Nephron progenitor cell (in vitro differentiated cells): Measurements from ENCODE around the gene MYO1E.

Experiments used
- DNase-seq: peaks from one replicate; pipeline ENCODE4 v3.0.0; 2021
- H3K27ac Mint-ChIP-seq: 2 replicates; pipeline ENCODE4 v1.8.0; 2021; ENCODE audit warnings: mild to moderate bottlenecking, moderate library complexity, mixed read lengths
- H3K27me3 Mint-ChIP-seq: 2 replicates; pipeline ENCODE4 v1.8.0; 2021; ENCODE audit warnings: mild to moderate bottlenecking, low read depth, mixed read lengths; ENCODE audit not compliant: poor library complexity
- H3K36me3 Mint-ChIP-seq: 2 replicates; pipeline ENCODE4 v1.8.0; 2021; ENCODE audit warnings: low read depth, mixed read lengths
- H3K4me1 Mint-ChIP-seq: 2 replicates; pipeline ENCODE4 v1.8.0; 2021; ENCODE audit warnings: mixed read lengths
- H3K4me3 Mint-ChIP-seq: 2 replicates; pipeline ENCODE4 v1.8.0; 2021; ENCODE audit warnings: mild to moderate bottlenecking, moderate library complexity, mixed read lengths
- H3K9me3 Mint-ChIP-seq: 2 replicates; pipeline ENCODE4 v1.8.0; 2021; ENCODE audit warnings: mild to moderate bottlenecking, moderate library complexity, mixed read lengths
- TF ChIP-seq, protein P1 (sequence below): fragments of 200-600 bp; sonication (generic); IDR thresholded peaks from 2 replicates; pipeline ENCODE4 v1.5.0; 2021; ENCODE audit warnings: antibody characterized with exemption

Gene MYO1E

DNA sequence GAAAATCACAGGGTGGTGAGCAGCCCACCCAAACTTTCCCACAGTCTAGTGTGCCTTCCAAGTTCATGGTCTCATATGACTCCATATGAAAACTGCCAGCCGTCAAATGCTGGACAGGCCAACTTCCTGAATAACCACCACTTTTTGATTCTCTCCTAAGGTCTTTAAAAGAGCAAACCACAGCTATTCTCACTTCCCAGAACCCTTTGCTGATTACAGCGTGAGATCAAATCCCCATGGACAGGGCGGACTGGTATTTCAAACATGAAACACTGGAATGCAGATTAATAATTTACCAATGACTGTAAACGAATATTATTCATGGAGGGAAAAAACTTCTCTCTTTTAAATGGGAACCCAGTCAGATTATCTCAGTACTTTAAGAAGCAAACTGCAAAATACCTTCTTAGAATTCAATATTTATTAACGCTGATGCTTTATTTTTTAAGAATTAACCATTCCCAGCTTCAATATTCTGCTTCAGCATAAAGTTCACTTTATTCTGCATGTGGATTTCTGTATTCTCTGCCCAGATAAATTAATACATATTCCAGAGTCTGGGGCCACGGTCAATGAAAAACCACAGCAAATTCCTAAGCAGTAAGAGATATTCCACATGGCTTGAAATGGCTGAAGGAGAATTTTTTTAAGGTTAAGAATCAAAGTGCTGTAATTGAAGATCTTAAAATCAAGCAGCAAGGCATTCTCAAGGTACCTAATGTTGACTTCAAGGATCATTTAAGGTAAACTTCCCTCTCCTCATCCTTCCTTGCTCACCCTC is 42.9 kb downstream of the MYO1E start:
- peaks cover 3% of the 10 kb centered on the region for H3K27me3 Mint-ChIP-seq
- DNase-seq: no peak
- H3K27ac Mint-ChIP-seq: no peak overlapping the region
- no peaks in the 10 kb centered on the region for H3K36me3 Mint-ChIP-seq
- no peak overlapping the region for H3K4me3 Mint-ChIP-seq
- H3K4me1 Mint-ChIP-seq: peaks cover 38% of the 10 kb centered on the region
- TF ChIP-seq, protein P1, sequence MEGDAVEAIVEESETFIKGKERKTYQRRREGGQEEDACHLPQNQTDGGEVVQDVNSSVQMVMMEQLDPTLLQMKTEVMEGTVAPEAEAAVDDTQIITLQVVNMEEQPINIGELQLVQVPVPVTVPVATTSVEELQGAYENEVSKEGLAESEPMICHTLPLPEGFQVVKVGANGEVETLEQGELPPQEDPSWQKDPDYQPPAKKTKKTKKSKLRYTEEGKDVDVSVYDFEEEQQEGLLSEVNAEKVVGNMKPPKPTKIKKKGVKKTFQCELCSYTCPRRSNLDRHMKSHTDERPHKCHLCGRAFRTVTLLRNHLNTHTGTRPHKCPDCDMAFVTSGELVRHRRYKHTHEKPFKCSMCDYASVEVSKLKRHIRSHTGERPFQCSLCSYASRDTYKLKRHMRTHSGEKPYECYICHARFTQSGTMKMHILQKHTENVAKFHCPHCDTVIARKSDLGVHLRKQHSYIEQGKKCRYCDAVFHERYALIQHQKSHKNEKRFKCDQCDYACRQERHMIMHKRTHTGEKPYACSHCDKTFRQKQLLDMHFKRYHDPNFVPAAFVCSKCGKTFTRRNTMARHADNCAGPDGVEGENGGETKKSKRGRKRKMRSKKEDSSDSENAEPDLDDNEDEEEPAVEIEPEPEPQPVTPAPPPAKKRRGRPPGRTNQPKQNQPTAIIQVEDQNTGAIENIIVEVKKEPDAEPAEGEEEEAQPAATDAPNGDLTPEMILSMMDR: no peak
- no peaks in the 10 kb centered on the region for H3K9me3 Mint-ChIP-seq

DNA sequence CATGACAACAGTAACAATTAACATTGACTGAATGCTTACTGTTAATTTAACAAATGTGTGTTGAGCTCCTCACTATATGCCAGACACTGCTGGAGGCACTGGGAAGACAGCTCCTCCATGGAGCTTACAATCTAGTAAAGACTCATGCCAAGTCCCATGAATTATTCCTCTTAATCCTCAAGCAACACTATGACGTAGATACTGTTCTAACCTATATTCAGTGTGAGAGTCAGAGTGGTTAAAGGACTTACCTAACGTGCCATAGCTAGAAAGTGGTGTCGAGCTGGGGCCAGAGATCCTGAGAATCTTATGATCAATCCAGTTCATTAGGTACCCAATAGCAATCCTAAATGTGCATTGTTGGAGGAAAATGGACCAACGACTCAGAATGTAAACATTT is 43.6 kb downstream of the MYO1E start:
- peaks cover 3% of the 10 kb centered on the region for H3K27me3 Mint-ChIP-seq
- H3K36me3 Mint-ChIP-seq: no peaks in the 10 kb centered on the region
- H3K4me3 Mint-ChIP-seq: no peak overlapping the region

DNA sequence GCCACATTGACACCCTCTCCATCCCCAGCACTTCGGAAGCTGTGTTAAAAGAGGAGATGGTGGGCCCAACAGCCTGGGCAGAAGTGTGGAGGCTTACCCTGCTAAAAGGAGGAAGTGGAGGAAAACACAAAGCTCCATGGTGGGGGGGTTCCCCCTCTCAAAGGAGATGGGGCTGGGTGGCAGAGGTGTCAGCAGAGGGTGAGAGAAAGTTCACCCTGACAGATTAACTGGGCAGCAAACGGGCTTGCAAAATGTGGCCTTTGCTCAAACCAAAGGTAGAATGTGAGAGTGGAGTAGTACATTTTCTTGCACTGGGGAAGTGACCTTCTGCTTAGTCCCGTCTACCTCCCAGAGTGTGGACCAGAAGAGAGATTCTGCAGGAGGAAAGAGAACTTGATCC is 44.7 kb downstream of the MYO1E start:
- Mint-ChIP-seq H3K27ac (no peak overlapping the region), H3K36me3 (no peaks in the 10 kb centered on the region), H3K4me1 (peaks cover 33% of the 10 kb centered on the region), H3K9me3 (no peaks in the 10 kb centered on the region), H3K27me3 (peaks cover 3% of the 10 kb centered on the region), H3K4me3 (no peak overlapping the region)
- TF ChIP-seq, protein P1: no peak
- DNase-seq: no peak

More for the DNA sequence above, 43.6 kb downstream of the MYO1E start:
- H3K4me1 Mint-ChIP-seq: peaks cover 34% of the 10 kb centered on the region
- no peaks in the 10 kb centered on the region for H3K9me3 Mint-ChIP-seq
- no peak overlapping the region for H3K27ac Mint-ChIP-seq
- TF ChIP-seq, protein P1: no peak
- DNase-seq: no peak

DNA sequence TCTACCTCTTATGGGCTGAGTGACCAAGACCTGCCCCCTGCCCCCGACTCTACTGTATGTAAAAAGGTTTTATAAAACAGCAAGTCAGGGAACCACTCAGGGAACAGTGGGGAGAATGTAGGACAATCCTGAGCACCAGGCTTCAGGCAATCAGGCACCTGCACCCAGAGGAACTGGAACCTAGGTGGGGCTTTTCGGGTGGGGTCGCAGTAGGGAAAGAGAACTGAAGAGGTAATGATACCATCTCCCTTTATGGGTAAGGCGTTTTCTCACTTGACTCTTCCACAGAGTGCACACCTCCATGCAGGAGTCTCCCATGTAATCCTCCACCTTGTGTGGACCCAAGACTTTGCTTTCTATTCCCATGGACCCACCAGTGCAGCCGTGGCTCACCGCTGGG is 45.8 kb downstream of the MYO1E start:
- no peak for DNase-seq
- H3K4me1 Mint-ChIP-seq: peaks cover 33% of the 10 kb centered on the region
- H3K9me3 Mint-ChIP-seq: no peaks in the 10 kb centered on the region
- H3K27ac Mint-ChIP-seq: no peak overlapping the region
- TF ChIP-seq, protein P1: no peak
- H3K4me3 Mint-ChIP-seq: no peak overlapping the region
- peaks cover 7% of the 10 kb centered on the region for H3K27me3 Mint-ChIP-seq
- H3K36me3 Mint-ChIP-seq: no peaks in the 10 kb centered on the region

DNA sequence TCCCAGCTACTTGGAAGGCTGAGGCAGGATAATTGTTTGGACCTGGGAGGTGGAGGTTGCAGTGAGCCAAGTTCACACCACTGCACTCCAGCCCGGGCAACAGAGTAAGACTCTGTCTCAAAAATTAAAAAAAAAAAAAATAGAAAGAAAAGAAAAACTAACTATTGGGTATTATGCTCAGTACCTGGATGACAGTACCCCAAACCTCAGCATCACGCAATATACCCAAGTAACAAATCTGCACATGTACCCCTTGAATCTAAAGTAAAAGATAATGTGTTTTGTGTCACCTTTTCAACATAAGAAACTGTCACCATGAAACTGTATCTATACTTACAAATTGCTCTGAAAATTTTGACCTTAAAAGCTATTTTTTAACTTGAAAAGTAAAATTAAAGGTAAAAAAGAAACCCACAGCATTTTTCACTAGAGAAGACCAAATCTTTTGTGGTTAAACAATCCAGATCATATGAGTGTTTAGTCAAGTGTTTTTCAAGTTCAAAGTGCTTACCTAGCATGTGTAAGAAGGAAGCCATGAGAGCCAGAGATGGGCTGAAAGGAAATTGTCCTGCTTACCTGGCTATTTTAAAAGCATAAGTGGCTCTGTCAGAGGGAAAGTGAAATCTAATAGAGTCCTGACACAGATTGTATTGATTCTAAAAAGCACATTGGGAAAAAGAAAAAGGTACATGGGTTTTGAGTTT is 50.5 kb downstream of the MYO1E start:
- Mint-ChIP-seq H3K4me1 (peaks cover 19% of the 10 kb centered on the region), H3K36me3 (peaks cover 26% of the 10 kb centered on the region), H3K27me3 (peaks cover 3% of the 10 kb centered on the region), H3K4me3 (no peak overlapping the region), H3K9me3 (peaks cover 18% of the 10 kb centered on the region), H3K27ac (no peak overlapping the region)
- DNase-seq: no peak
- TF ChIP-seq, protein P1: no peak
